ENCODE data around the gene IGSF22. TPM values are rescaled to one million over a fixed set of nuclear protein-coding genes. Genes with fewer than 3 reads are reported as not detected.

IGSF22 gene
- polyA plus RNA-seq, 1 of the 3 experiments (the other 2 are of a cell fraction) = 0.02 TPM

GRCh38 chr11:18704698-18705097 is 21.3 kb downstream of the IGSF22 start:
- CTCF ChIA-PET = interaction anchor here (1.8 to 4.9 kb wide), 4 partner anchors 17 to 599 kb away, joined by 6 to 25 read pairs (median 6); partner anchors contain the start of gene SAAL1

DNA sequence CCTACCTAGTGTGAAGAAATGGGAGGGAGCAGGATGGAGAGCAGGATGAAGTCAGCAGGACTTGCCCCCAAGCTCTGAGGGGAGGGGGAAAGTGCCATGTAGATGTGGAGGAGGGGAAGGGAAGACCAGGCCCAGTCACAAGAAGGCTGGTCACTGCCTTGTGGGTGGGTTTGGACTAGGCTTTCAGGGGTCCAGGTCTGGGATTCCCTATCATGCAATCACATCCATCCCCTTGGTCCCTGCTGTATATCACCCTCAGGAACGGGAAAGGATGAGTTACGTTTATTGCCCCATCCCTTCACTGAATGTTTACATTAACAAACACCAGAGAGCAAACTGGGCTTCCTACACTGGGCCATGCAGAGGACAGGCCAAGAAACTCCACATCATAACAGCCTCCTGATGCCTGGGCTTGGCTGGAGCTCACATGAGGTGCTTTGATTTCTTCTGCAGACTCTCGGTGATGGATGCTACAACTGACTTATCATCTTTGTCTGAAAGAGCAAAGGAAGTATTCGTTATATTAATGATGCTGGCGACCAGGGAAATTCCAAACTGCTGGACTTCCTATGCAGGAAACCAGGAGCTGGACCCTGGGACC is 21.8 kb downstream of the IGSF22 start:
- ChIA-PET POLR2A (no interaction called here), CTCF (interaction anchor here (1.8 to 4.9 kb wide), 4 partner anchors 17 to 598 kb away, joined by 6 to 25 read pairs (median 6); partner anchors contain the start of gene SAAL1)
- Histone ChIP-seq H3K9me3 (no peaks in the 10 kb centered on the region), H3K4me1 (ENCODE audit: control insufficient read depth in 1 of 2, insufficient read depth in 2 of 2, low read depth in 1 of 2, low read length in 1 of 2) (peaks cover 0 to 33% of the 10 kb centered on the region in 2 experiments; a peak in 2 of 4 replicates), H3K4me2 (no peak overlapping the region), H2AFZ (ENCODE audit: low read depth) (no peak overlapping the region), H3K36me3 (replicated peaks in 1 of 2; ENCODE audit: control insufficient read depth in 1 of 2, insufficient read depth in 2 of 2, low read length in 1 of 2) (no peaks in the 10 kb centered on the region), H3K9me2 (no peaks in the 10 kb centered on the region), H3K9ac (no peak overlapping the region), H4K20me1 (ENCODE audit: insufficient read depth) (no peaks in the 10 kb centered on the region), H3K79me2 (ENCODE audit: insufficient read depth) (no peaks in the 10 kb centered on the region), H3K27ac (ENCODE audit: low read depth in 2 of 2, low read length in 1 of 2) (no peak overlapping the region), H3K27me3 (ENCODE audit: insufficient read depth) (peaks cover 9% of the 10 kb centered on the region; the same call in 1 of the 2 replicates), H3K4me3 (ENCODE audit: low read depth in 2 of 2, low read length in 1 of 2) (no peak overlapping the region), H3F3A (replicated peaks; ENCODE audit: insufficient read depth) (no peaks in the 10 kb centered on the region)
- no peak for DNase-seq
- 99% methylated on average over 5 of the region's 5 CpGs for WGBS (ENCODE audit: low lambda C conversion rate)
- TF ChIP-seq SIN3A (IDR thresholded peaks at IDR 0.05; ENCODE audit: borderline replicate concordance, low read depth, low read length) (no peak), RCOR1 (IDR thresholded peaks at IDR 0.05; ENCODE audit: low read length) (no peak), PBX3 (IDR thresholded peaks at IDR 0.05) (no peak), EP300 (IDR thresholded peaks at IDR 0.05; ENCODE audit: borderline replicate concordance in 1 of 2, low read depth in 1 of 2, low read length in 1 of 2) (no peak)
- TF ChIP-seq, protein P1, sequence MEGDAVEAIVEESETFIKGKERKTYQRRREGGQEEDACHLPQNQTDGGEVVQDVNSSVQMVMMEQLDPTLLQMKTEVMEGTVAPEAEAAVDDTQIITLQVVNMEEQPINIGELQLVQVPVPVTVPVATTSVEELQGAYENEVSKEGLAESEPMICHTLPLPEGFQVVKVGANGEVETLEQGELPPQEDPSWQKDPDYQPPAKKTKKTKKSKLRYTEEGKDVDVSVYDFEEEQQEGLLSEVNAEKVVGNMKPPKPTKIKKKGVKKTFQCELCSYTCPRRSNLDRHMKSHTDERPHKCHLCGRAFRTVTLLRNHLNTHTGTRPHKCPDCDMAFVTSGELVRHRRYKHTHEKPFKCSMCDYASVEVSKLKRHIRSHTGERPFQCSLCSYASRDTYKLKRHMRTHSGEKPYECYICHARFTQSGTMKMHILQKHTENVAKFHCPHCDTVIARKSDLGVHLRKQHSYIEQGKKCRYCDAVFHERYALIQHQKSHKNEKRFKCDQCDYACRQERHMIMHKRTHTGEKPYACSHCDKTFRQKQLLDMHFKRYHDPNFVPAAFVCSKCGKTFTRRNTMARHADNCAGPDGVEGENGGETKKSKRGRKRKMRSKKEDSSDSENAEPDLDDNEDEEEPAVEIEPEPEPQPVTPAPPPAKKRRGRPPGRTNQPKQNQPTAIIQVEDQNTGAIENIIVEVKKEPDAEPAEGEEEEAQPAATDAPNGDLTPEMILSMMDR (IDR thresholded peaks at IDR 0.05) = no peak

More at GRCh38 chr11:18704698-18705097, 21.3 kb downstream of the IGSF22 start:
- Histone ChIP-seq H3K9me2 (no peaks in the 10 kb centered on the region), H4K20me1 (ENCODE audit: insufficient read depth) (no peaks in the 10 kb centered on the region), H3K27me3 (ENCODE audit: insufficient read depth) (peaks cover 9% of the 10 kb centered on the region; the same call in 1 of the 2 replicates), H3K9me3 (no peaks in the 10 kb centered on the region), H3K4me3 (ENCODE audit: low read depth in 2 of 2, low read length in 1 of 2) (no peak overlapping the region), H2AFZ (ENCODE audit: low read depth) (no peak overlapping the region), H3K4me2 (no peak overlapping the region), H3K79me2 (ENCODE audit: insufficient read depth) (no peaks in the 10 kb centered on the region), H3K27ac (ENCODE audit: low read depth in 2 of 2, low read length in 1 of 2) (no peak overlapping the region), H3F3A (replicated peaks; ENCODE audit: insufficient read depth) (no peaks in the 10 kb centered on the region), H3K9ac (no peak overlapping the region), H3K4me1 (ENCODE audit: control insufficient read depth in 1 of 2, insufficient read depth in 2 of 2, low read depth in 1 of 2, low read length in 1 of 2) (peaks cover 0 to 27% of the 10 kb centered on the region in 2 experiments; a peak in 2 of 4 replicates), H3K36me3 (replicated peaks in 1 of 2; ENCODE audit: control insufficient read depth in 1 of 2, insufficient read depth in 2 of 2, low read length in 1 of 2) (no peaks in the 10 kb centered on the region)
- TF ChIP-seq CHD2 (IDR thresholded peaks at IDR 0.05; ENCODE audit: low read length, partially characterized antibody) (no peak), SMC3 (IDR thresholded peaks at IDR 0.05; ENCODE audit: low read depth, low read length) (no peak), MEF2A (IDR thresholded peaks at IDR 0.05; ENCODE audit: borderline replicate concordance, low read depth) (no peak), GATA2 (CRISPR knock-in tag; IDR thresholded peaks at IDR 0.05) (no peak), SIN3A (IDR thresholded peaks at IDR 0.05; ENCODE audit: borderline replicate concordance, low read depth, low read length) (no peak), FOXJ3 (CRISPR knock-in tag; IDR thresholded peaks at IDR 0.05) (no peak), MXI1 (IDR thresholded peaks at IDR 0.05; ENCODE audit: low read depth, low read length) (no peak), RXRA (IDR thresholded peaks at IDR 0.05; ENCODE audit: borderline replicate concordance, low read depth) (no peak), TAF1 (IDR thresholded peaks at IDR 0.05; ENCODE audit: borderline replicate concordance, low read depth, low read length) (no peak), GABPA (IDR thresholded peaks at IDR 0.05; ENCODE audit: low read depth) (no peak), TEAD4 (IDR thresholded peaks at IDR 0.05; ENCODE audit: borderline replicate concordance, insufficient read depth) (no peak)
- TF ChIP-seq, protein P1 (IDR thresholded peaks at IDR 0.05) = no peak
- POLR2A ChIA-PET = interaction anchor here (0.9 kb wide), 1 partner anchor 17 kb away, joined by 3 read pairs; no protein-coding TSS in a partner anchor
- WGBS (ENCODE audit: low lambda C conversion rate) = 93% methylated on average over 1 of the region's 1 CpG
- DNase-seq = no peak
